Fibroblast of villous mesenchyme (primary cell): ENCODE measurements around the gene HIC1. TPM values are rescaled to one million over a fixed set of nuclear protein-coding genes. Genes with fewer than 3 reads are reported as not detected.

Experiments
- DNase-seq: peaks from one replicate; pipeline ENCODE4 v3.0.0-alpha.2; 2010; ENCODE audit warnings: low read depth
- H3K4me3 ChIP-seq: 2 replicates; pipeline ENCODE4 v1.5.1; 2011; ENCODE audit warnings: low read depth, mild to moderate bottlenecking, low read length
- total RNA-seq: library from RNA; depleted of rRNA; stranded (reverse); fragments of >200 nt; gene quantifications from 2 replicates; pipeline ENCODE4 v1.2.3, GENCODE V29; 2012
- TF ChIP-seq, protein P1 (sequence below): IDR thresholded peaks from 2 replicates; pipeline ENCODE4 v1.5.1; 2012; ENCODE audit warnings: low read depth, mild to moderate bottlenecking, low read length; ENCODE audit not compliant: insufficient read depth

The HIC1 gene
- total RNA-seq, 1 donor = 81.6 TPM

DNA sequence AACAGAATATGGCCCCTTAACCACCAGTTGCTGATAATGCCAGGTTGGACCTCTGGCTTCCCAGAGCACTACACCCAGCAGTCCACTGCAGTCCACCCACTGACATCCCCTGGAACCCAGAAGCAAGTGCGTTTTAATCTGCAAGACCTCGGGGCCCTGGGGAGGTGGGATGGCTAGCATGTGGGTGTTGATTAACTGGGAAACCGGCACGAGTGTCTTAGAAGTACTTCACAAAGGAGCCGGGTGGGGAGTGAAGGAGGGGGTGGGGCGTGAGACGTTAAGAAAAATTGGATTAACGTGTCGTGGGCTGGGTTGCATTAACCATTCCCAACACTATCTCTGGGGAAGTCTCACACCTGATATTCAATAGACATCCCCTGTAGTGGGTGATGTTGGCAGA, 6.1 kb upstream of the HIC1 start:
- peak overlapping the region; percentile 68 for H3K4me3 ChIP-seq
- no peak for DNase-seq
- TF ChIP-seq, protein P1, sequence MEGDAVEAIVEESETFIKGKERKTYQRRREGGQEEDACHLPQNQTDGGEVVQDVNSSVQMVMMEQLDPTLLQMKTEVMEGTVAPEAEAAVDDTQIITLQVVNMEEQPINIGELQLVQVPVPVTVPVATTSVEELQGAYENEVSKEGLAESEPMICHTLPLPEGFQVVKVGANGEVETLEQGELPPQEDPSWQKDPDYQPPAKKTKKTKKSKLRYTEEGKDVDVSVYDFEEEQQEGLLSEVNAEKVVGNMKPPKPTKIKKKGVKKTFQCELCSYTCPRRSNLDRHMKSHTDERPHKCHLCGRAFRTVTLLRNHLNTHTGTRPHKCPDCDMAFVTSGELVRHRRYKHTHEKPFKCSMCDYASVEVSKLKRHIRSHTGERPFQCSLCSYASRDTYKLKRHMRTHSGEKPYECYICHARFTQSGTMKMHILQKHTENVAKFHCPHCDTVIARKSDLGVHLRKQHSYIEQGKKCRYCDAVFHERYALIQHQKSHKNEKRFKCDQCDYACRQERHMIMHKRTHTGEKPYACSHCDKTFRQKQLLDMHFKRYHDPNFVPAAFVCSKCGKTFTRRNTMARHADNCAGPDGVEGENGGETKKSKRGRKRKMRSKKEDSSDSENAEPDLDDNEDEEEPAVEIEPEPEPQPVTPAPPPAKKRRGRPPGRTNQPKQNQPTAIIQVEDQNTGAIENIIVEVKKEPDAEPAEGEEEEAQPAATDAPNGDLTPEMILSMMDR = no peak

DNA sequence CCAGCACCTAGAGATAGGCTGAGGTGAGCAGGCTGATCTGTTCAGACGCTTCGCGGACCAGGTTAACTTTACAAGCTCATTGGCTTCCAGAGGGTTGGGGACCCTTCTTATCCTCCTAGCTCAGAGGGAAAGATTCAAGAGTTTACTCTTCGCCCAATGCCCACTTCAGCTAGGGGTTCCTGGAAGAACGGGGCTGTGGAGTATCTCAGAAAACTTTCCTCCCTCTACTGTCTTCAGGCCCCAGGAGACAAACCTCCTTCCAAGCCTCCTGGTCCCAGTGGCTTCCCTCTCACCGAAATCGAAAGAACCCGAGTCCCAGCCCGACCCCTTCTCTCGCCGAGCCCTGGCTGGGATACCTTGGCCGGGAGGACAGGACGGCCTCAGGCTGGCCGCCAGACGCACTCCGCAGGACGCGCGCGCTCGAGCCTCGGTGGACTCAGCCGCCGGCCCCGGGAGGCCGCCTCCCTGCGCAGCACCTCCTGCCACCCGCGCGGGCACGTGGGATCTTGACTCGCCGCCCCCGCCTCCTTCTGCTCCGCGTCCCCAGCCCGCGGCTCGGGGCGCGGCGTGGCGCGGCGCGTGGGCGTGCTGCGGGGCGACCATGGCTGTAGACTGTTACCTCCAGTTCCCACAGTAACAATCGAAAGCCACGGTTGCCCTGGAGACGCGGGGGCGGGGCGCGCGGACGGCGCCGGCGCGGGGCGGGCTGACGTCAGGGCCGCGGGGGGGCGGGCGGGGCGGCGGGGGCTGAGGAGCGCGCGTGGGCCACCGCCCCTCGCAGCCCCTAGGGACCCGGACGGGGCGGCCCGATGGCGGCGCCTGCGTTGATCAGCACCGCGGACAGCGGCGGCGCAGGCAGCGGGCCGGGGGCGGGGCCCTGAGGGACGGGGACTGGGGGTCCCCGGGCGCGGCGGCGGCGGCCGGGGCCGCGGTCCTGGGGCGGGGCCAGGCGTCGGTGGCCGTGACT, 5.3 kb upstream of the HIC1 start:
- H3K4me3 ChIP-seq = peak overlapping the region; percentile 68
- peak; percentile 83 for DNase-seq
- TF ChIP-seq, protein P1 = no peak

DNA sequence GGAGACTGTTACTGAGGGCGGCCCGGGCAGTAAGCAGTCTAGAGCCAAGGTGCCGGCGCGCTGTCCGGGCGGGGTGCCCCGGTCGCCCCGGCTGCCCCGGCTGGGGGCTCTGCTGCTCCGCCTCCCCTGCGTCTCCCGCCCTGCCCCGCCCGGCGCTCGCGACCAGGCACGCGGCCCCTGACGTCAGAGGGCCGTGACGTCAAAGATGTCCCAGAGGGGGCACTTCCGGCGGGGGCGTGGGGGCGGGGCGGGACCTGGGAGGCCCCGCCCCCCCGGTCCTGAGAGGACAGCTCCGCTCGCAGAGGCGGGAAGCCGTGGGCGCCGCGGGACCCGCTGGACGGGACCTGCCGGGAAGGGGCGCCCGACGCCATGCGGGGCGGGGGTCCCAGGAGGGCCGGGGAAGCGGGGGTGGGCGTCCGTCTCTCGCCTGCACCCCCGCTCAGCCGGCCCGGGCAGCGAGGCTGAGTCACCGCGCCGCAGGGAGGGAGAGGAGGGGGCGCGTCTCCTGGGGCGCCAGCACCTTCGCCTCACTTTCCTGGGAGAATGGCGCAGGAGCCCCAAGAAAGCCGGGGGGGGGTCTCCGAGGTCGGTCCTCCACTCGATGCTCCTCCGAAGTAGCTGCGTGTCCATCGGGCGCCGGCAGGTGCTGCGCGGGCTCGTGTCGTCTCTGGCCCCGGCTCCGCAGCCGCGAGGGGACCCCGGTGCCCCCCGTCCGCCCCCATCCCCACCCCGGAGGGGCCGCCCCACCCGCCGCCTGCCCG, 4.4 kb upstream of the HIC1 start:
- H3K4me3 ChIP-seq = peak overlapping the region; percentile 49
- TF ChIP-seq, protein P1 = no peak
- DNase-seq = peak; percentile 83

DNA sequence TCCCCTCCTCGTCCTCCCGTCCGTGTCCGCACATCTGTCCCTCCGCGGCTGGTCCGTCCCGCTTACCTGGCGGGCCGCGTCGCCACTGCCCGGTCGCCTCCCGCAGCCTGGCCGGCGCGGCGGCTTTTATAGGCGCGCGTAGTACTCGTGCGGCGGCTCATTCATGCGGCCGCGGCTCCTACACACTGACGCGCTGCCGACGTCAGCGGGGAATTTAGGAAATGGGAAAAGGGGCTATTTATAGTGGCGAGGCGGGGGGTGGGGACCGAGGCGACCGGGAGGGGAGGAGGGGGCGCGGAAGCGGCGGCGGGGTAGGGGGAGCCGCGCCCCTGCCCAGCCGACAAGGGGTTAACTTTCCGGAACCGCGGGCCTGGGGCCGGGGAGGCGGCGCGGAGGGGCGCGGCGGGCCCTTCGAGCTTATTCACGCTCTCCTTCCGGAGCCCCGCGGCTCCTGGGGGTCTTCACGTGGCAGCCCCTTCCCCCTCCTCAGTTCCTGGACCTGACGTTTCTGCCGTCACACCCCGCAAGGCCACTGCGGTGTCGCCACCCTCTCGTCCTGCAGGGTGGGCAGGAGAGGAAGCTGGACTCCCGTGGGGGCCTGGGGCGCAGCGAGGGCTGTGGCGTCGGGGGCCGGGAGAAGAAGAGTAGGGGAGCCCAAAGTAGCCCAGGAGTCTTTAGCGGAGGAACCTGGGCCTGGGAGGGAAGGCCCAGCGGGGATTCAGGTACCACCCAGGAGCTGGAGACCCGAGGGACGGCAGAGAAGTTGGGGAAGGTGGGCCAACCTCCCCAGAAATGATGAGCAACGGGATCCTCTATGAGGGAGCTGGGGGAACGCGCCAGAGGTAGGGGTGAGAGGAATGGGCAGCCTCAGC, 3.6 kb upstream of the HIC1 start:
- TF ChIP-seq, protein P1 = no peak
- DNase-seq = peak; percentile 73
- peak overlapping the region; percentile 18 for H3K4me3 ChIP-seq

DNA sequence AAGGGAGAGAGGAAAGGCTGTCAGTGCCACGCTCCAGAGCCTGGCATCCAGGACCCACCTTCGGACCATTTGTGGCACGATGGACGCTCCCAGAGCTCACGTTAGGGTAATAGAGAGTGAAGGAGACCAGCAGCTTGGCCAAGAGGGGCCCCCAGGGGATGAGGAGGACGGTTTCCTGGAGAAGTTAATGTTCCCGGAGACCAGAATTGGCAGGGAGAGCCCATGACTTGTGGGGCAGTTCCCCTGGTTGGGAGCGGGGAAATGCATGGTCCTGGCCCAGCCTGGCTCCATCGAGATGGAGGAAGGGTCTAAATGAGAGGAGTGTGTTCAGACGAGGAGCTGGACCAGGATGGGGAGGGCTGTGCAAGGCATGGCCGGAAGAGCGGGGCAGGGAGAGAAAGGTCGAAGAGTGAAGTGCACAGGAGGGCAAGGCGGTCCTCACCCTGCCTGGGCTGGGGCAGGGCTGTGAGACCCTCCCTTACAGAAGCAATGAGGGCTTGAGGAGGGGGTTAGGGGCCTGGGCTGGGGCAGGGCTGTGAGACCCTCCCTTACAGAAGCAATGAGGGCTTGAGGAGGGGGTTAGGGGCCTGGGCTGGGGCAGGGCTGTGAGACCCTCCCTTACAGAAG, 2.9 kb upstream of the HIC1 start:
- TF ChIP-seq, protein P1 = no peak
- no peak for DNase-seq
- no peak overlapping the region for H3K4me3 ChIP-seq
